Glomerular endothelial cell (primary cell): Measurements from ENCODE around the gene TMCO2. TPM values are rescaled to one million over a fixed set of nuclear protein-coding genes. Genes with fewer than 3 reads are reported as not detected.
"Not testable (repeated sequence)": the region's sequence is repeated elsewhere in the genome, so short reads cannot be mapped to it uniquely, and the experiment has no call there.

Experiments used
- DNase-seq: peaks from one replicate; pipeline ENCODE4 v3.0.0-alpha.2; 2011; ENCODE audit warnings: low read depth, low spot score; ENCODE audit errors: extremely low read depth
- total RNA-seq: library from RNA; depleted of rRNA; stranded (reverse); fragments of >200 nt; gene quantifications from 2 replicates; pipeline ENCODE4 v1.2.3, GENCODE V29; 2015

Gene TMCO2
- not detected in 2 replicates for total RNA-seq

DNA sequence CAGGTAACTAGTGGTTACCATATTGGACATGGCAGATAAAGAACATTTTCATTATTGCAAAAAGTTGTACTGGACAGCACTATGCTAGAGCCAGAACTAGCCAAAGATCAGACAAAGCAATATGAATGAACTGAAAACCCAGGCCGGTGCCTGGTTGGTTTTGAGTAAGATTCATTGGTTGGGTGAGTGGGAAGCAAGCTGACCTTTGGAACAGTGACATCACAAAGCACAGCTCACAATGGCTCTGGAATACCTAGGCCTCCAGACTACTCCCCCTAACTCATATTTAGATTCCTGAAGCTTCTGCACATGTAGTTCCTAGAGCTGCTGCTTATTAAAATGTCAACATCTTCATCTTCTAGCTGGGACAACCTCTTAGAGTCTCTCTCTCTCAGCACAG is at the start of gene TMCO2:
TSS of gene TMCO2 (plus strand) at position 283 of the 400 bp plus-strand sequence. CDS start at position 340, 57 bp downstream.
- DNase-seq: no peak

DNA sequence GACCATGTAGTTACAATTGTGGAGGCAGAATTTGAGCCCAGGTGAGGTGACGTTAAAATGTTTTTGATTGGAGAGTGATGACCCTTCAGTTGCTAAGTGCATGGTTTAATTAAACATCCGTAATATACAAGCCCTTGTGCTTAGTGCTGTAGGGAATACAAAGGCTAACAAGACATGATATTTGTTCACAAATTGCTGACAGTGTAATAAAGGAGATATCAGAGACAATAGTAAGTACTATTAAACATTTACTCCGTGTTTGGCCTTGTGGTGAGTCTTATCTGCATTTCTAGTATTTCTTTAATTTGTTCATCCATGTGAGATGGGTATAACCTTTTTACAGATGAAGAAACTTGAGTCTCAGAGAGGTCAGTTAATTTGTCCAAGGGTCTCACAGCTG is 48.6 kb upstream of the TMCO2 start:
- DNase-seq: no peak

GRCh38 chr1:40204856-40205255 is 42.9 kb upstream of the TMCO2 start:
- no peak for DNase-seq

DNA sequence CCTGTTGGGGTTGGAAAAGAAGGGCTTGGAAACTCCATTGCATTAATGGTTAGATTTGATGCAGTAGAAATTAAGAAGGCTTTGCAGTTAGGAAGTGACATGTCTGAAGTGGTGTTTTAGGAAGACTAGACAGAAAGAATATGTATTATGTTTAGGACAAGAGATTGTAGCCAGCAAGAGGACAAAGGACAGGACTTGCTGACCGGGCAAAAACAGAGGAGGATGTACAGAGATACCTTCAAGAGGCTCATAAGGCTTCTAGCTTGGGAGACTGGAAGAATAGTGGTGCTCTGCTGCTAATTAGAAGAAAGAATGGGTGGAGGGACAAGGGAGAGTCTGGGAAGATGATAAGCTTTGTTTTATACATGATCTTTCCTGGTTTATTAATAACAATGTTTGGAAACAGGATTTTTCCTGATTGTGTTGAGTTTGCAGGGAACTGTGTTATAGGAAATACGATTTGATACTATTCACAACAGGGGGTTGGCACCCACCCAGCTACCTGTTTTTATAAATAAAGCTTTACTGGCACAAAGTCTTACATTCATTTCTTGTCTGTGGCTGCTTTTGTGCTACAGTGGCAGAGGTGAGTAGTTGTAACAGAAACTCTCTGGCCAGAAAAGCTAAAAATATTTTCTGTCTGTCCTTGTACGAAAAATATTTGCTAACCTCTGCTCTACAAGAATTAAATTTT is 37.1 kb upstream of the TMCO2 start:
- no peak for DNase-seq

- DNase-seq: no peak
Measured at GRCh38 chr1:40218333-40218732, 29.4 kb upstream of the TMCO2 start.

DNA sequence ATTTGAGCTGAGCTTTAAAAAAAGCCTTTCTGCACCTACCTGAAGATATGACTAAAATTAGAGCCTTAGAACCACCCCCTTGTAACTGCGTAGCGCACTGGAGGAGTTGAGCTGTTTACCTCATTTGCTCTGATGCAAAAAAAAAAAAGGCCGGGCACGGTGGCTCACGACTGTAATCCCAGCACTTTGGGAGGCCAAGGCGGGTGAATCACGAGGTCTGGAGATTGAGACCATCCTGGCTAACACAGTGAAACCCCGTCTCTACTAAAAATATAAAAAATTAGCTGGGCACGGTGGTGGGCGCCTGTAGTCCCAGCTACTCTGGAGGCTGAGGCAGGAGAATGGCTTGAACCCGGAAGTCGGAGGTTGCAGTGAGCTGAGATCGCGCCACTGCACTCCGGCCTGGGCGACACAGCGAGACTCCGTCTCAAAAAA is 26.2 kb upstream of the TMCO2 start:
- DNase-seq: not testable (repeated sequence)

GRCh38 chr1:40221977-40222772 is 25.6 kb upstream of the TMCO2 start:
- no peak for DNase-seq

DNA sequence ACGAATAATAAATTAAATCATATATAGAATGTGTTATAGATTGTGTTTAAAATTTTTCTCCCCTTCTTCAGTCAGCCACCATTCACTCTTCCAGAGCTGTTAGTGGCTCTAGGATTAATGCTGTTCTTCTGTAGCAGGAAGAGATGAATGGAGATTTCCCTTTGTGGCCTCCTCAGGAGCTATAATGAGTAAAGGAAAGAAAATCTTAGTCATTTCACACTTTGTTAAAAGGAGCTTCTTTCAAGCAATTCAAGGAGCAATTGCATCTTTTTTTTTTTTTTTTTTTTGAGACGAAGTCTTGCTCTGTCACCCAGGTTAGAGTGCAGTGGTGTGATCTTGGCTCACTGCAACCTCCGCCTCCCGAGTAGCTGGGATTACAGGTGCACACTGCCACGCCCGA is 23.7 kb upstream of the TMCO2 start:
- DNase-seq: no peak

DNA sequence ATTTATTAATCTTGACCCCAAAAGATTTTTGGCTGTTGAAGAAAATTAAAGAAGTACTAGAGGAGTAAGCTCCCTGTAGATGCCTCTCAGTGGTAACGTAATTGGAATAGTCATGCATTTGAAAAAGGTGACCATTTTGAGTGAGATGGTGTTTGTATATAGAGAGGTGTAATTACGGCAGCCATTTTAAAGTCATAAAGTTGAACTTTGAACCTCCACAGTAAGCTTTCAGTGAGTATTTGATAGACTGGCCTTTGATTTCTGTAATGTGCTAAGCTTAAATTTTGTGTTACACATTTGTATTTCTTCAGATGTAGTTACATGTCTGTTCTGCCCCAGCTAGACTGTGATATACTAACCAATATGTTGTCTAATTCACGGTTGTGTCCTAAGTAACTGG is 21.5 kb upstream of the TMCO2 start:
- no peak for DNase-seq

DNA sequence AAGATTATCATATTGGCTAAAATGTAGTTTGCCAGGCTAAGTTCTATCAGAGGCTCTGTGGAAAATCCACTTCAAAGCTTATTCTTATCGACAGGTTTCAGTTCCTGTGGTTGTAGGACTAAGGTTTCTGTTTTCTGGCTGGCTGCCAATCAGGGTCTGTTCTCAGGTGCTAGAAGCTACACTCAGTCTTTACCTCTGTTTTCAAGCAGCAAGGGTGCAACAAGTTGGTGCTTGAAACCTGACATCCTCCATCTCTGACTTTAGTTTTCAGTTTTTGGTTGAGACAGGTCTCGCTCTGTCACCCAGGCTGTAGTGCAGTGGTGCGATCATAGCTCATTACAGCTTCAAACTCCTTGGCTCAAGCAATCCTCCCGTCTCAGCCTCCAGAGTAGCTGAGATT is 15.3 kb upstream of the TMCO2 start:
- no peak for DNase-seq

DNA sequence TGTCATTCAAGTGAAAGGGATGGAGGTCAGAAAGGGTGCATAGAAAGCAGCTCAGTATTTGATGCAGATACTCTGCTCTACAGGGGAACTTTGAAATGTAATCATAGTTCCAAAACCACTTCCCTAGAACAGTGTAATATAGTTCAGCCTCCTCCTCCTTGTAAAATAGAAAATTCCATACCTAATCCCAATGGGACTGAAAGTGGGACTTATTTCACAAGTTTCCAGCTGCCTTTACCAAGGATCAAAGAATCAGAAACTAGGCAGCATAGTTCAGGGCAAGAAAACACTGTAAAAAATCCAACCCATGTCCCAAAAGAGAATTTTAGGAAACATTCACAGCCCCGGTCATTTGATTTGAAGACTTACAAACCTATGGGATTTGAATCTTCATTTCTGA is 8.1 kb upstream of the TMCO2 start:
- DNase-seq: no peak

DNA sequence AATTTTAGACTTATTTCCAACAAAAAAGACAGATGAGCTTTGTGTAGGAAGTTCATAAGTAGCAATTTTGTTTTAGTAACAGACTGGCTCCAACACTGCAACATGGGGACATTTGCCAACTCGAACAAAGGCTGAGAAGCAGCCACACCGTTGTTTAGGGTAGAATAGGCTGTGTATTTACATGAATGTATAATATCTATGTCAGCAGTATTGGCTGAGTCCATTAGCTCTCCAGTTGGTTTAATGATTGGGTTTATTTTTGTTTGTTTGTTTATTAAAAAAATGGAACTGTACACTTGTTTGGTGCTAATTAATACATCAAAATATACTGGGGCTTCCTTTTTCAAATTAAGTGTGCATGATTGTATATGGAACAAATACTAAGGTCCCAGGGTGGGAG is 7.3 kb upstream of the TMCO2 start:
- no peak for DNase-seq

DNA sequence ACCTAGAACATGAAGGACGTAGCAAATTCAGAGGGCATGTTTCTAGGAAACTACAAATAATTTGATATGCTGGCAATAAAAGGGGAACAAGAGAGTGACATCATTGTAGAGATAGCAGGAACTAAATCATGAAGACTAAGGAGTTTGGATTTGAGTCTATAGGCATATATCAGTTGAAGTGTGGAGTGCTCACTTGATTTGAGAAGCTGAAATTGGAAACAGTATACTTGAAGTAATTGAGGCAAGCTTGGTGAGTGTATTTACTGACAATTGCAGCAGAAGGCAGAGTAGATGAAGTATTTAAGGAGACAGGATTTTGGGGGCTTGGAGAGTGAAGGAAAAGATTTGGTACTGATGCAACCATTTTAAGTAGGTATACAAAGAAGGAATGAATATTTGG is 6.4 kb upstream of the TMCO2 start:
- no peak for DNase-seq

DNA sequence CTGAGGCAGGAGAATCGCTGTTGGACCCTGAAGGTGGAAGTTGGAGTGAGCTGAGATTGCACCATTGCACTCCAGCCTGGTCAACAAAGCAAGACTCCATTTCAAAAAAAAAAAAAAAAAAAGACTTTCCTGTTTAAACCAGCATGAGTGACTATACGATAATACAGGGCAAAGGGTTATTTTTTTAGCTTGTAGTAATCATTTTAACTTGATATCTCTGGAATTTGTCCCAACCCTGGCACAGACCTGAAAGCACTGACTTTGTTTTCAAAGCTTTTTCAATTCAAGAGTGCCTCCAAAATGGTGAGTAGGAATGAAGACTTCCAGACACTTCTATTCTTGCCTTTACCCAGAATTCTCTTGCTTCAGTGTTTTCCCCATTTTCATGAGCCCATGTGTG is 4.4 kb upstream of the TMCO2 start:
- no peak for DNase-seq

GRCh38 chr1:40244138-40244744 is 3.5 kb upstream of the TMCO2 start:
- no peak for DNase-seq

GRCh38 chr1:40245686-40246085 is 2.1 kb upstream of the TMCO2 start:
- no peak for DNase-seq

- peak; percentile 27 for DNase-seq
Measured at GRCh38 chr1:40248412-40248811, 675 bp downstream of the TMCO2 start.

- no peak for DNase-seq
Measured at GRCh38 chr1:40251456-40251855, 3.7 kb downstream of the TMCO2 start.

DNA sequence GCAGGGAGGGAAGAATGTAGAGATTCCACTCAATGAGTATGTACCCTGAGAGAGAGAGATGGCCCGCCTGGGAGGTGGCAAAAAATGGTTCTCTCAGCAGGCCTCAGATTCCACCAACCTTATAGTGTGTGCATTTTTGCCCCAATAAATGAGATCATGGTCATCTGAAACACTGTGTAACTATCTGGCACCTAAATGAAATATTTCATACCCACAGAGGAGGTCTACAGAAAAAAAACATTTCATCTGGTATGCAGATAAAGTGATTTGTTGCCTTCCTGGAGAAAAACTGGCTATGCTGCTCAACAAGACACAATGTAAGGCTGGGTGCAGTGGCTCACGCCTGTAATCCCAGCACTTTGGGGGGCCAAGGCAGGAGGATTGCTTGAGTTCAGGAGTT is 4.9 kb downstream of the TMCO2 start:
- no peak for DNase-seq

DNA sequence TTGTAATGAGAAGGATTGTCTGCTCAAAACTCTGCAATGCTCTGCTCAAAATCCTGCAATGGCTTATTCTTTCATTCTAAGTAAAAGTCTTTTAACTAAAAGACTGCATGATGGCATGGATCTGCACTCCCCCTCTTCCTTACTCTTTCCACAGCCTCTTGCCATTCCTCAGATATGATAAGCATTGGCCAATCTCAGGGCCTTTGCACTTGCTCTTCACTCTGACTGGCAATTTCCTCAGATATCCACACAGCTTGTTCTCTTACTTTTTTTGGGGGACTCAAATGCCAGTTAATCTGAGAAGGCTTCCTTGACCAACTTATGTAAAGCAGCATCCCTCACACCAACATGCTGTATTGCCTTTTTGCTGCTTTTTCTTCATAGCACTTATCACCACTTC is 7.5 kb downstream of the TMCO2 start:
- no peak for DNase-seq

DNA sequence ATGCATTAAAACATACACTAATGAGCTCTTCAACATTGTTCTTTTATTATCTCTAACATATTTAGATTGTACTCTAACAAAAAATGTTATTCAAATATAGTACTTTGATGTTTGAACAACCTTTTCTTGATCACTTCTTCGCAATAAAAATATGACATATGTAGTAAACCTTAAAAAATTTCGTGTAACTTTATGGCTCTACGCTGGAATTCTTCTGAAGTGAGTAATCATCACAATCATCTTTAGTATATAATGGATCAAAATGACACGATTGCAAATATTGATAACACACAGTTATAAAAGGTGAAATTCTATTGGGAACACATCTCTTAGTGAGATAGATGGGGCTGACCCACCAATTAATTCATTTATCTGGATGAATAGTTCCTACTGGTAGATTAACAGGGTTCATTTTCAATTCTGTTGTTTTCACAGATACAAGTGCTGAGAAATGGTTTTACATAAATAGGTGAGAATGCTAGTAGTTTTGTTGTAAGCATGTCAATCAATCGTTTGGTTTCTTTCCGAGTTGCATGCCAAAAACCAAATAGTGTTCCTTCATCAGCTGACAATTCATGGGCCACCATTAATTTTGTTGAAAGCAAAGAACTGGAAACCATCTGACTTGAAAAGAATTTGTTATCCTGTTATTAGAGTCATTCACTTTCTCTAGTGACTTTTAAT is 8.8 kb downstream of the TMCO2 start:
- no peak for DNase-seq
